NT2/D1 (cell line): Measurements from ENCODE around the gene ZDHHC4.
"Not testable (repeated sequence)": the region's sequence is repeated elsewhere in the genome, so short reads cannot be mapped to it uniquely, and the experiment has no call there.

Experiments
- SUZ12 ChIP-seq: IDR thresholded peaks from 2 replicates; pipeline ENCODE4 v1.6.1; 2011; ENCODE audit not compliant: insufficient read length, insufficient read depth; ENCODE audit errors: extremely low read depth
- YY1 ChIP-seq: IDR thresholded peaks from 2 replicates; pipeline ENCODE4 v1.6.1; 2011; ENCODE audit not compliant: insufficient read length, insufficient read depth

GRCh38 chr7:6576867-6577368 is 336 bp upstream of the ZDHHC4 start:
- TF ChIP-seq SUZ12, YY1: not testable (repeated sequence)
